CD4-positive, alpha-beta T cell treated with Interleukin-4 for 4 hours (primary cell): ENCODE results near the gene BCR.

ENCODE experiments used
- DNase-seq: peaks from one replicate; pipeline ENCODE4 v3.0.0-alpha.2; 2020

The BCR gene

DNA sequence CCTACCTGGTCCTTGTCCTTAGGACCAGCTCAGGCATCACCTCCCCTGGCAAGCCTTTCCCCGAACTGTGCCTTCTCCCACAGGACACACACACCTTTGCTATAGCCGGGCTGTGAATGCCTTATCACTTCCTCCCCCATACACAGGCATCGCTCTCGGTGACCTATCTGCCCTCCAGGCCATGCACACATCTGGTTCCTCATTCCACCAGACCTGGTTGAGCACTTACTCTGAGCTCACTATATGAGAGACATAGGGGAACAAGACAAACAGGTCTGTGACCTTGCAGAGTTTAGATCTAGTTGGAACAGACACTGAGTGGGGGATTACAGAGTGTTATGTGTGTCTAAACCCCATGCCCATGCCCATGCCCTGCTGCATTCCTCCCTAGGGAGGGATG is 3.1 kb upstream of the BCR start:
- DNase-seq, result no peak

DNA sequence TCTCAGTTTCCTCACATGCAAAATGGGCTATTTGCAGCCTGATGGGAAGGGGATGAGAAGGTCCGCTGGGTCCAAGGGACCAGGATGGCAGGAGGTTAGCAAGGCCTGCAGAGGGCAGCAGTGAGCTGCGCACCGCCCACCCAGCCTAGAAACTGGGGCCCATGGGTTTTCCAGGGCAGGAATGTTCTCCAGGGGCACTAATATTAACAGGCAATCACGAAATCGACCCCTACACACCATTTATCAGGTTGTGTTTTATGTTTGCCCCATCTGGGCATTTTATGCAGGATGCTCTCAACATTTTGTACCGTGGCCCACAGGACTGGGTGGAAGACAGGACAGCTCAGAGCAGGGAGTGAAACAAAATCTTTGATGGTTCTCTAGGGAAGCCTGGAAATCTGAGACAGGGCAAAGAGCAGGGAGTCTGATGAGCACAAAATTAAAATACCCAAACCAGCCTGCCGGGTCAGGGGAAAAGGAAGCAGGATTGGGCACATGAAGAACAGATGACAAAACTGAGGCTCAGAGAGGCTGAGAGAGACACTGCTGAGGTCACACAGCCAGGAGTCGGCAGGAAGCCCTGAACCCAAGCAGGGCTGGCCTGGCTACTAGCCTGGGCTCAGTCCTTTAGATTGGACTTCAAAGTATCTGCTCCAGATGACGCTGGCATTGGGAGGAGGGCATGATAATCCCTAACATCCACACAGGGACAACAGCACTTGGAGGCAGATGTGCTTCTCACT is 1.6 kb upstream of the BCR start:
- peak; percentile 55 for DNase-seq

DNA sequence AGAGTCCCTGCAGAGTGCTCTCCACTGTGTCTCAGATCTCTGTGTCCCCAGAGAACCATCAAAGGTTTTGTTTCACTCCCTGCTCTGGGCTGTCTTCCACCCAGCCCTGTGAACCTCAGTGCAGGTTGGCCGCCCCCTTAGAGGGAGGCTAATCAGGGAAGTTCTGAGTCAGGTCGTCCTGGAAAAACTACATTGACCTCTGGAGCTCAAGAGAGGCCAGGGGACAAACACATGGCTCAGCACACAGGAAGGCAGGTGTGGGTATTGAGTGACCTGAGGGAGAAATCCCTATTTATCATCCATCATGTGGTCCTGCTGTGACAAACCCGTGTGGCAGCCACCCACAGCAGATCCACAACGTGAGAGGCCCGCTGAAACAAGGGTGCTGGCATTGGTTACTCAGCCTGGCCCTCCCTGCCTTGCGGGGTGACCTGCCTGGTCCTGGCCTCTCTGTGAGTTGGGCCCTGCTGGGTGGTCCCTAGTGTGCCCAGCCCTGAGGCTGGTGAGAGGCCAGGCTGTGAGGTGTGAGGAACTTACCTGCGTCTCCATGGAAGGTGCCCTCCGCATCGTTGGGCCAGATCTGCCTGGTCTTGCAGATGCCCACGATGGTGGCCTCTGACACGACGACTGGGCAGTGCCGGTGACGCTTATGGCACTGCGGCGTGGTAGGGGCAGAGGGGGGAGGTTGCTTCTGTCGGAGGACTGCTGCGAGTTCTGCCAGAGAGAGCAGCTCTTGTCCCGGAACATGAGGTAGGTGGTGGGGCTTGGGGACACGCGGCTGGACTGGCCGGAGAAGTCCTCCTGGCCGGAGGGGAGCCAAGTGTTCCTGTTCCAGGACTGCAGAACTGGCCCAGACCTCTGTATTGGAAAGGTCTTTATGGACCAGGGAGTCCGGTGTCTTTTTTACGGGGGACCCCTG is 669 bp upstream of the BCR start:
- DNase-seq, result no peak

DNA sequence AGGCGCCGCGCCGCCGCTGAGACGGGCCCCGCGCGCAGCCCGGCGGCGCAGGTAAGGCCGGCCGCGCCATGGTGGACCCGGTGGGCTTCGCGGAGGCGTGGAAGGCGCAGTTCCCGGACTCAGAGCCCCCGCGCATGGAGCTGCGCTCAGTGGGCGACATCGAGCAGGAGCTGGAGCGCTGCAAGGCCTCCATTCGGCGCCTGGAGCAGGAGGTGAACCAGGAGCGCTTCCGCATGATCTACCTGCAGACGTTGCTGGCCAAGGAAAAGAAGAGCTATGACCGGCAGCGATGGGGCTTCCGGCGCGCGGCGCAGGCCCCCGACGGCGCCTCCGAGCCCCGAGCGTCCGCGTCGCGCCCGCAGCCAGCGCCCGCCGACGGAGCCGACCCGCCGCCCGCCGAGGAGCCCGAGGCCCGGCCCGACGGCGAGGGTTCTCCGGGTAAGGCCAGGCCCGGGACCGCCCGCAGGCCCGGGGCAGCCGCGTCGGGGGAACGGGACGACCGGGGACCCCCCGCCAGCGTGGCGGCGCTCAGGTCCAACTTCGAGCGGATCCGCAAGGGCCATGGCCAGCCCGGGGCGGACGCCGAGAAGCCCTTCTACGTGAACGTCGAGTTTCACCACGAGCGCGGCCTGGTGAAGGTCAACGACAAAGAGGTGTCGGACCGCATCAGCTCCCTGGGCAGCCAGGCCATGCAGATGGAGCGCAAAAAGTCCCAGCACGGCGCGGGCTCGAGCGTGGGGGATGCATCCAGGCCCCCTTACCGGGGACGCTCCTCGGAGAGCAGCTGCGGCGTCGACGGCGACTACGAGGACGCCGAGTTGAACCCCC is 798 bp downstream of the BCR start:
- peak; percentile 10 for DNase-seq

DNA sequence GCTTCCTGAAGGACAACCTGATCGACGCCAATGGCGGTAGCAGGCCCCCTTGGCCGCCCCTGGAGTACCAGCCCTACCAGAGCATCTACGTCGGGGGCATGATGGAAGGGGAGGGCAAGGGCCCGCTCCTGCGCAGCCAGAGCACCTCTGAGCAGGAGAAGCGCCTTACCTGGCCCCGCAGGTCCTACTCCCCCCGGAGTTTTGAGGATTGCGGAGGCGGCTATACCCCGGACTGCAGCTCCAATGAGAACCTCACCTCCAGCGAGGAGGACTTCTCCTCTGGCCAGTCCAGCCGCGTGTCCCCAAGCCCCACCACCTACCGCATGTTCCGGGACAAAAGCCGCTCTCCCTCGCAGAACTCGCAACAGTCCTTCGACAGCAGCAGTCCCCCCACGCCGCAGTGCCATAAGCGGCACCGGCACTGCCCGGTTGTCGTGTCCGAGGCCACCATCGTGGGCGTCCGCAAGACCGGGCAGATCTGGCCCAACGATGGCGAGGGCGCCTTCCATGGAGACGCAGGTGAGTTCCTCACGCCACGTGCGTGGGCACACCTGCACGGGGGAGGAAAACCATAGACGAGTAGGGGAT is 1.5 kb downstream of the BCR start:
- DNase-seq, result no peak

DNA sequence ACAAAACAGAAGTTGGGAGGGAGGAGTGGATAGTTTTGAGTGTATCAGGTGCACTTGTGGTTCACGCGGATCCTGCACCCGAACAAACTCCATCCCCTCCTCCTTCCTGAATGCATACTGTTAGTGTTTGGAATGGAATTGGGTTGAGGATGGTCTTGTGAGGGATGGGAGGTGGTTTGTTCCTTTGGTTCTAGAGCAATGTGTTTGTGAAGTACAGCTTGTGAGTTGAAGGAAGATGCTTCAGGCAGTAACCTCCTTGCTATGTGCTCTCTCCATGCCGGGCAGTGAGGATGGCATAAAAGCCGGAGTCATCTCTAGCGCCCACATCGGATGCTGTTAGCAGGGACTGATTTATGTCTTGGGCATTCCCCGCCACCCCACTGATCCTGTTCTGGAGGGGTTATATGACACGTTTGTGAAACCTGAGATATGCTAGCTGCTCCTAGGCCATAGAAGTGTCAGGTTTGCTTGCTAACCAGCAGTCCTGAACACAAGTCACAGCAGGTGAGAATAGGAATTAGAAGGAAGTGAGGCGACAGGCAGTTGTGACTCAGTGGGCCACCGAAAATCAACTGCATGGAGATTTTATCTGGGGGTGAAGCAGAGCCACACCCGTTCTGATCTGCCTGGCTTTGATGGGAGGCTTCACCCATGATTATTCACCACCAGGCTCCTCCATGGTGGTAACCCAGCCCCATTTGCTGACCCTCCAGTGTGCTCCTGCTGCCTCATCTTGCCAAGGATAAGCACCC is 2.2 kb downstream of the BCR start:
- peak; percentile 54 for DNase-seq

DNA sequence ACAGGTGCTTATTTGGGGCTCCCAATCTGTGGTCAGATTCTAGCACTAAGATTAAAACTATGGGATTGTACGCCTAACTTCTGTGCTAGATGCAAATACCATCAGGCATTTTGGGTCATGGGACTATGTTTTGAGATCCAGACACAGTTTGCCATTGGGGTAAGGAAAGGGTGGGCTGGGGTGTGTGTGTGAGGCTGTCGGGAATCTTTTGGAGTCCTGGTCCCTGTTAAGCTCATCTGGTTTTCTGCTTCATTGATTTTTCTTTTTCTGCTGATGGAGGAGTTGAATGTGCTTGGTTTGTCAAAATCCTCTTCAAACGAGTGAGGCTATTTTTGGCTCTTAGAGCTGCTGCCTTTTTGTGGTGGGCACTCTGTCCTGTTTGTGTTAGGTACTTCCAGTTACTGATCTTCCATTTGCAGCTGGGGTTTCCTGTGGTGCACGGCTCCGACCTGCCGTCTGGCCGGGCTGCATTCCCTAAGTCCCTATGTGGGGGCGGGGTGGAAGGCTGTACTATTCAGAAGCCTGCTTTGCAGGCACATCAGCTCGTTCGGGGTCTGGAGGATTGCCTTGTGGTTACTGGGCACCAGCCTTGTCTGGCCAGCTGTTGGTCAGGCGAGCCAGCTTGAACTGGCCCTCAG is 2.9 kb downstream of the BCR start:
- no peak for DNase-seq

DNA sequence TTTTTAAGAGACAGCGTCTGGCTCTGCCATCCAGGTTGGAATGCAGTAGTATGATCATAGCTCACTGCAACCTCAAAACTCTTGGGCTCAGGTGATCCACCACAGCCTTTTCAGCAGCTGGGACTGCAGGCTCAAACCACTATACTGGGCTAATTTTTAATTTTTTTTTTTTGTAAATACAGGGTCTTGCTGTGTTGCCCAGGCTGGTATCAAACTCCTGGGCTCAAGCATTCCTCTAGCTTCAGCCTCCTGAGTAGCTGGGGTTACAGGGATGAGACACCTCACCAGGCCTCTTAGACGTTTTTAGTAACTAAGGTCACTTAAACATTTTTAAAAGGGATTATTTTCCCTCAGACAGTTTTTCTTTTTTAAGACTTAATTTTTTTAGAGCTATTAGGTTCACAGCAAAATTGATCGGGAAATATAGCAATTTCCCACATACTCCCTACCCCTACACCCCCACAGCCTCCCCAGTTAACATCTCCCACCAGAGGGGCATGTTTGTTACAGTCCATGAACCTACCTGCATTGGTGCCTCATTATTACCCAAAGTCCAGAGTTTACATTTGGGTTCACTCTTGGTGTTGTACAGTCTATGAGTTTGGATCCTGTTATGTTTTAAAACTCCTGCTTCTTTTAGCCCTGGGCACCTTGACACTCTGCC is 3.9 kb downstream of the BCR start:
- no peak for DNase-seq

DNA sequence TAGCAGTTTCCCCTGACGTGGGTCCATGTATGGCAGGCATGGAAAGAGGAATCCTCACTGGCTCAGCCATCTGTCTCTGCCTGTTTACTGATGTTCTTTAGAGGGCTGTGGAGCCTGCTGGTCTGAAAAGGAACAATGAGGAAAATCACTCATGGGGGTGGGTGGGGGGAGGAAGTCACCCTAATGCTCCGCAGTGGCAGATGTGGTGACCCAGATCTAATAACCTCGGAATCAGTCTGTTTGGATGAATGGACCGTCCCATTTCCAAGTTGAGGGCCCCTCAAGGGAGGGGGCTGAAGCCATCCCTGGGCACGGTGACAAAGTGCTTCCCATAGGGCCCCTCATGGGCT is 4.4 kb downstream of the BCR start:
- no peak for DNase-seq

DNA sequence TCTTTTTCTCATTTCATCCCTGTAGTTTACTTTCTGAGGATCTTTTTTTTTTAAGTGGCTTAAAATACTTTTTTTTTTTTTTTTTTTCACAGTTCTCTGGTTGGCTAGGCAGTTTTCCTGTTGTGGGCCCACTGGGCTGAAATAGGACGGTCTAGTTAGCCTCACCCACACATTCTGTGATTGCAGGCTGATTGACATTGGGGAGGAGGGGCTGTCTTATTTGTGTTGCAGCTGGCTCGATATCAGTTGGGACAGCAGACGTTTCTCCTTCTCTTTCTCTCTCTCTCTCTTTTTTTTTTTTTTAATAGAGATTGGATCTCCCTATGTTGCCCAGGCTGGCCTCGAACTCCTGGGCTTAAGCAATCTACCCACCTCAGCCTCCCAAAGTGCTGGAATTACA is 6.9 kb downstream of the BCR start:
- DNase-seq, result no peak

DNA sequence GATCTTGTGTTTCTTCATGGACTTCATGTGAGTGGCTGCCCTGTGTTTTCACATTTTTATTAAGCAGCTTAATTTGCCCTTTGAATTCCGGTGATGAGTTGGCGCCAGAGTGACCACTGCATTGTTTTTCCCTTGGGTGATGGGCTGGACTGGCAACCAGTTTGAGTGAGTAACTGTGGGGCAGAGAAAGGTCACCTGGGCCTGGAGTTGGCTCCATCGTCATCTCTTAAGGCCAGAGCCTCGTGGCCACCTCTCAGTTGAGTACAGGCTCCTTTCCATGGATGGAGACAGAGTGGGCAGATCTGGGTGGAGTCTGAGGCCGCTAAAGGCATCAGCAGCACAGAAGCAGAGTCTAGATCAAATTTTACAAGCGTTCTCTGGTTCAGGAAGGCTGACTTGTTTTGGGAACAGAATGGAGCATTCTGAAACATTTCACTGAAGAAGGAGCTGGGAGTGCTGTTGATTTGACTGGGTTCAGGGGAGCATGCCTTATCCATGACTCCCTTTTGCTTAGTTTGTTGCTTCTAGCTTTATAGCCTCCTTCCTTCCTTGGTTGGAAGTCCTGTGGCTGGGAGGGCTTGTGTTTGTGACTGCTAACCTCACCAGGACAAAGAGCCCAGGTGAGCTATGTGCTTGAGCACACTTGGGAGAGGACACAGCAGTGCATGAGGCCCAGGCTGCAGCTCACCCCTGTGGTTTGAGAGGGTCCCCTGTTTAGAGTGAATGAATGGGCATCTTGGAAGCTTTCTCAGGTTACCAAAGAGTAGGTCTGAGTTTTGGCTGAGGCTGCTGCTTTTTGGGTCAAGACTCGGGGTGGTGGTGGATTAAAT is 7.8 kb downstream of the BCR start:
- no peak for DNase-seq

DNA sequence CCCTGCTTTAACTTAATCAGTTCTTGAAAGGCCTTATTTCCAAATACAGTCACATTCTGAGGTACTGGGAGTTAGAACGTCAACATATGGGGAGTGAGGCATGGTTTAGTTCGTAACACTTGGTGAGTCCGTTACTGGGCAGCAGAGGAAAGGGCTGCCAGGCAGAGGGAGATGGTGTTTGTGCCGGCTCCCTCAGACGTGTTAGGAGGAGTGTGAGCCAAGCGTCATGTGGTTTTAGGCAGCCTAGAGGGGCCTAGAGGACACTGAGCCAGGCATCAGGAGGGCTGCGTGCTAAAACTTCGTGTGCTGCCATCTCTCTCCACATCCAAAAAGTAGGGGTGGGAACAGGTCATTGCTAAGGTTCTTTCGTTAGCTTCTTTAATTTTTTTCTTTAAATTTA is 10.2 kb downstream of the BCR start:
- no peak for DNase-seq

DNA sequence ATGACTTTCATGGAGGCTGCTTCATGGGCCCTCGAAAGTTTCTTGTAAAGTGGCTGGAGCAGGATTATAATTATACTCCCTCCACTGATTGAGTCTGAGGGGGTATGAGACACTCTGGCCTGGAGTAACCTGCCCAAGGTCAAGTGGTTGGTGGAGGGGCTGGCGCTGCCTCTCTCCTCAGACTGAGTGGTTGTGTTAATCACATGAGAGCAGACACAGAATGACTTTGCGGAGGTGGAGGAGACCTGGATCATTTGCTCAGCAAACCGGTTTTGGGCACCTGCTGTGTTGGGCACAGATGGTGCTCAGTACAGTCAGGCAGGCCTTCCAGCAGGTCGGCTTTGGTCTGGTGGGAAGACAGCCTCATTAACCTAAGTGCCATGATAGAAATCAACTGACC is 11.8 kb downstream of the BCR start:
- DNase-seq, result no peak

DNA sequence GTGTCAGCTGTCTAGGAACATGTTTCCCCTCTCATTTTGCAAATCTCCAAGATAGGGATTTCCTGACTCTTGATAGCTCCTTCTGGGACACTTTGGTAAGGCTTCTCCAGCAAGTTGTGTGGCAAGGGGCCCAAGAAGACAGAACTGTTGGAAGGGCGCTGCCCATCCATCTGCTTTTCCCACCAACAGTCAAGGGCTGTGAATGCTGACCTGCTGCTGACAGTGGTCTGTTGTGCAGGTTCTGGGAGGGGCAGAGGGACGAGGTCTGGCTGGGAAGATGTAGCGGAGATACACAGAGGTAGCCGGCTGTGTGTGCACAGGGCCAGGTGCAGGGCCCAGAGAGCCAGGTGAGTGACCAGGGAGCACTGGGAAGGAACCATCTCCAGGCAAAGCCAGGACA is 12.2 kb downstream of the BCR start:
- no peak for DNase-seq

DNA sequence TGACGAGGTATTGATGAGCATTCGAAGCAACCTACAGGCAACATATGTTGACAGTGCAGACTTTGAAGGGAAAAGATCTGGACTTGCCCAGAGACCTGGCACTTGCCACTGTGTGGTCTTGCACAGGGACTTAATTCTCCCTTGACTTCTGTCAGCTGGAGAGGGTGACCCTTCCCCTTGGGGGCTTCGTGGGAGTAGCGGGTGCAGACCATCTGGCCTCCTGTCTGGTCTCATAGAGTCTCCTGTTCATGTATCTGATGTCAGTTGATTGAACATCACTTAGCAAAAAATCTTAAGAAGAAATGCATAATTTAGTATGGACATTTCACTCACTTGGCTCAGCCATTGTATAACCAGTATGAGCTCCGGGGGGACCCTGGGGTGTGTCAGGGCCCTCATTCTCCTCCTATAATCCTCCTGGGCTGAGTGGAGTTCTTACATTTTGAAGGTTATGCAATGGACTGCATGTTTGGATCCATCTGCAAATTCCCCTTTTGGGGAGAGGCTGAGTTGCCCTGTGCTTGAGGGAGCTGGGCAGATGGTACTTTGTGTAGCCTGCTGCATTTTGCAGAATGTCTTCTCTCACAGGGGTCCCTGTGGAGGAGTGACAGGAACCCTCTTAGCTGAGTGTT is 13.0 kb downstream of the BCR start:
- no peak for DNase-seq

DNA sequence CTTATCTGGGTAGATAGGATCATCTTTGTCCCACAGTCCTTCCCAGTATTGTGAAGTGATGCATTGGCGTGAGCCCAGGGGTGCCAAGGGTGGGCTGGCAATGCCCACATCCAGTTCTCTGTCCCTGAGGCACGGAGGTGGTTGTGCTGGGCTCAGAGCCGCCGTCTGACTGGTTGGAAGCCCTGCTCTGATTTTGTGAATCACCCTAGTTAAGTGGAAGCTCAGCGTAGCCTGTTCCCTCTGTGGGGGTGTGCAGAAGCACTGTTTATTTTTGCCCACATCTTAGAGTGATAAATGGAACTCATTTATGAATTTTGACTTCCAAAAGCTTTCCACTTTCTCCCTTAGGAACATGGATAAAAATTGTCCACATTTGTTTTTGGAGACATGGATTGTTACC is 13.6 kb downstream of the BCR start:
- no peak for DNase-seq

DNA sequence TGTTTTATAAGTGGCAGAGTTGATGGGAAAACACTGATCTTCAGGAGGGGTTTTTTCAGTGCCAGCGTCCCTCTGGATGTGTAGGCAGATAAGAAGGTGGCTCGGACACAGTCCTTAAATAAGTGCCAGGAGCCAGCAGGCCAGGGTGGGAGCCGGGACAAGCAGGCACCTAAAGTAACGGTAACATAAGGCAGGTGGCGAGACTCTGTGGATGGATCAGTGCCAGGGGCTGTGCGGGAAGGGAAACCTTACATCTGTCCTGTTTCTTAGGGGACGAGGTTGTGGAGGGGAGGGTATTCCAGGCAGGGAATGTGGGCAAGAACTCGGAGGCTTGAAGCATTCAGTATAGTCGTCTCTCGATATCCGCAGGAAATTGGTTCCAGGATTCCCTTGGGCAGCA is 15.9 kb downstream of the BCR start:
- DNase-seq, result no peak

DNA sequence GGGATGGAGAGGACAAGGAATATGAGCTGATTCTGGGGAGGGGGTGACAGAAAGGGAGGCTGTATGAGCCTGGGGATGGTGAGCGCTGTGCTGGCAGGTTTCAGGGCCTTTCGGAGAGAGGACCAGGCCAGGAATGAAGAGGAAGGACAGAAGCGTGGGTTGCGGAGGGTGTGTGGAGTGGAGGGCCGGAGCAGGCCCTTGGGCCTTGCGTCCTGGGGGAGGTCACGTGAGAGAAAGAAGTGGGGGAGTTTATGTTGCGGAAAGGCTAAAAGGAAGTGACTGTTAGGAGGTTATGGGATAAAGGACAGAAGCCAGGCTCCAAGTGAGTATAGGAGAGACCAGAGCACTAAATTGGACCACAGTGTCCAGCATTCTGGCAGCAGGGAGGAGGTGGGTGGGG is 17.5 kb downstream of the BCR start:
- DNase-seq, result no peak

DNA sequence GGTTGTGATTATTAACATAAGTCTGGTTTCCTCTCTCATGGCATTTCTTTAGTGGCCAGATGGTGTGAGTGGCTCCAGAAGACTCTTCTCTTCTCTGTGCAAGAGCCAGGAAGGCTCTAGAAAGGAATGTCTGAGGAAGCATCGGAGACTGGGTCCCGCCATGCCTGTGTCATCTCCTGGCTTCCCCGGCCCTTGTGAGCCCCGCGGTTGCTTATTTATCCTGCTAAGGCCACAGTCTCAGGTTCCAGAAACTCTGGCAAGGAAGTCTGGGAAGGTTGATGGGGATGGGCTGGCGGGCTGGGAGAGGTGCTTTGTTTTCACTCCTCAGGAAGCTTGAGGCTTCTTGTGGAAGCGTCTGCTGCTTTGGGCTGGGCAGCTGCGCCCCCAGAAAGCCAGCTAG is 18.9 kb downstream of the BCR start:
- no peak for DNase-seq

DNA sequence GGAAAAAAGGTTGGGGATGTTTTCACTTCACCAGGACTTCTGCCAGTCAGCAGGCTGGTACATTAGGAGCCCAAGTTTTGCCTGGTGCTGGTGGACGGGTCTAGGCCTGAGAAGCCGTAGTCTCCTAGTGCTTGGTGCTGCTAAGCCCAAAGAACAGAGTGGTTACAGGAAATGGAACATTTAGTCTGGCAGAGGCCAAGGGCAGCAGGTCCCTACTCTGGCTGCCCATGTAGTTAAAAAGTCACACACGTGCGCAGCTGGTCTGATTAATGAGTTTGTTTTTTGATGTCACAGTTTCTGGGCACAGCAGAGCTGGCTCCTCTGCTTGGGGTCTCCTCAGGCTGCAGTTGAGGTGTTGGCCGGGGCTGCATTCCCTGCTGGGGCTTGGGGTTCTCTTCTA is 20.6 kb downstream of the BCR start:
- DNase-seq, result no peak
